ENCODE results near the gene UPK3A.
A peak's percentile ranks its signal among the peaks of the same experiment; 100 is the strongest.
"Not testable (repeated sequence)": the region's sequence is repeated elsewhere in the genome, so short reads cannot be mapped to it uniquely, and the experiment has no call there.

UPK3A gene

DNA sequence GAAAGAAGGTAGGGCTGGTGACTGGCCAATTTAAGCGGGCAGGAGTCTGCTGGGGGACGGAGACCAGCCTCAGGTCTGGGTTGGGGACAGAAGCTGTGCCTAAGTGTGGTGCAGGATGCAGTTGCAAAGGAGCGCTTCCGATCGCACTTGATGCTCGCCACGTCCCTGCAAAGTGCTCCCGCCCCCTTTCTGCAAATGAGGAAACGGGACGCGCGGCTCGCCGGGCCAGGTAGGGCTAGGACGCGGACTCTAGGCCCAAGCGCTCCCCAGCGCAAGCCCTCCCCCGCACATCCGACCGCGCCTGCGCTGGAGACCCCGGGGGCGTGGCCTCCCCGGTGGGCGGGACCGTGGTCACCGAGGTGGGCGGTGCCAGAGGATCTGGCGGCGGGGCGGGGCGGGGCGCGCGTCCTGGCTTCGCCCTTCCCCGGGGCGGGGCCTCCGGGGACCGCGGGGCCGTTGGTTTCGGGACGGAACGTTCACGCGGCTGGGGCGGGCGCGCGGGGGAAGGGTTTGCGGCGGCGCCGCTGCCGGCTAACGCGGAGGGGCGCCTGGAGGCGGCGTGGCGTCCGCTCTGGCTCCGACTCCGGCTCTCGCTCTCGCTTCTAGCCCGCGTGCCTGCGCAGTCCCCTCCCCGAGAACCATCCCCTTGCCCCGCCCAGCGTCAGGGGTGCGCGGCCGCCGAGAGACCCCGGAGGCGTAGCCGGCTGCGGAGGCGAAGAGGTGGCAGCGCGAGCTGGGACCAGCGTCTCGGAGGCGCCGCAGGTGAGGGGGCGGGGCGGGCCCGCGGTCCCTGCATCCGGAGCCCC lies 24.9 kb downstream of the UPK3A start, which contains the start of gene FAM118A:
Gene FAM118A, plus strand, starts transcription at position 513 of the 806 bp plus-strand sequence. CDS start 12,446 bp downstream, outside the sequence.
- peak; percentile 90 for DNase-seq (ENCODE audit: low spot score)

DNA sequence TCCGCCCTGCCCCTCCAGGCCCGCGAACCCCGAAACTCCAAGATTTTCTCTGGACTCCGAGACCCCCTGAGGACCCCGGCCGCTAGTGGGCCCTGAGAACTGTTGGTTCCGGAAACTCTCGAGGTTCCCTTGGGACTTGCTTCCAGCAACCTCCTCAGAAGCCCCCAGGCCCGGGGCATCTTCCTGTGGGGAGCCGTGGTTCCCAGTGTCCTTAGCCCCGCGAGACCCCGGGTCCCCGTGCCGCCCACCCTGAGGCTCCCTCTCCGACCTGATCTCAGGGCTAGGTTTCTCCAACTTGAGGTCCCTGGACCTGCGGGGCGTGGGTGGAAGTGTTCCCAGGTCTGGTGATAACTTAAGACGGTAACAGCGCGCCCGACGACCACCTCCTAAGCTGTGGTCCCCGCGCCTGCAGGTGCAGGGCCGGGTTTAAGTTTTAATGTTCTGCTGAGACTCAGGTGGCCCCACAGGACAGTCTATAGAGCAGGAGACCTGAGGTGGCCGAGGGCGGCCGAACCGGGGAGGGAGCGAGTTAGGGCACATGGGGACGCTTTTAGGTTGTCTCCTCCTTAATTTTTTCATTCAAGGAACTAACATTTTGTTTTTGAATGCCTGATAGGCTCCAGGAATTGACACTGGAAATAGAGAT lies 25.7 kb downstream of the UPK3A start:
- DNase-seq (ENCODE audit: low spot score) = no peak

DNA sequence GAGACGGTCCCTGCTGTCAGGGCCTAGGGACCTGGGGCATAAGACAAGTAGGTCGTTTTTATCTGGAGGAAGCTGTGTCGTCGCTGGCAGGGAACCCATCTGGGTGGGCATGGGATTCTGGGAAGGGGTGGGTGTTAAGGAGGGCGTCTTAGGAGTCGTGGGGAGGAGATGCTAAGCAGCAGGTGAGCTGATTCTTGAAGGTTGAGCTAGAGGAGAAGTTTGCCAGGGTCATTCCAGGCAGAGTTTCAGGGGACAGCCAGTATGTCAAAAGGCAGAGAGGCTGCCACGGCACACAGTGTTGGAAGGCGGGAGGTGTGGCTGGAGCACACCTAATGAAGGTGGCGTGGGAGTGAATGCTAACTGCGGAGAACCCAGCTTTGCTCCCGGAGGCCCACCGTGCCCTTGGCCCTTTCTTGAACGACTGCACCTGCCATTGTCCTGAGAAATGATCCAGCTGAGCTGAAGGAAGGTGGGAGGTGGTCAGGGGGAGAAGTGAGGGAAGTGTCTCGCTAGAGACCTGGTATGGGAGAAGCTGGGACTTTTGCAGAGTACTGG lies 26.3 kb downstream of the UPK3A start:
- no peak for DNase-seq (ENCODE audit: low spot score)

DNA sequence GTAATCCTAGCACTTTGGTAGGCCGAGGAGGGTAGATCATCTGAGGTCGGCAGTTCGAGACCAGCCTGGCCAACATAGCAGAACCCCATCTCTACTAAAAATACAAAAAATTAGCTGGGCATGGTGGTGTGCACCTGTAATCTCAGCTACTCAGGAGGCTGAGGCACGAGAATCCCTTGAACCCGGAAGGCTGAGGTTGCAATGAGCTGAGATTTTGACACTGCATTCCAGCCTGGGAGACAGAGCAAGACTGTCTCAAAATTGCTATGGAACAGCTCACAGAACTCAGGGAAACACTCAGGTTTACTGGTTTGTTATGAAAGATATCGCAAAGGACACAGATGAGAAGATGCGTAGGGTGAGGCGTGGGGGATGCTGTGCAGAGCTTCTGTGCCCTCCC lies 27.7 kb downstream of the UPK3A start:
- DNase-seq (ENCODE audit: low spot score) = no peak

DNA sequence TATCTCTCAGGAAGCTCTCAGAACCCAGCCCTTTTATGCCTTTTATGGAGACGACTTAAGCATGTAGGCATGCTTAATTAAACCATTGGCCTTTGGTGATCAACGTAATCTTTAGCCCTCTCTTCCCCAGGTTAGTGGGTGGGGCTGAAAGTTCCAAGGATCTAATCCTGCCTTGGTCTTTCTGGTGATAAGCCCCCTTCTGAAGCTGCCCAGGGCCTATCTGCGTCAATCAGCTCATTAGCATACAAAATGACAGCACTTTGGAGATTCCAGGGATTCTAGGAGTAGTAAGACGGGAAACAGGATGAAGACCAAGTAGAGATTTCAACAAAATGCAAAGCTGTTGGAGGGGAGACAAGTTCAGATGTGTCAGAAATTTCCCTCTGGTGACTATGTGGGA lies 28.1 kb downstream of the UPK3A start:
- DNase-seq (ENCODE audit: low spot score) = no peak

DNA sequence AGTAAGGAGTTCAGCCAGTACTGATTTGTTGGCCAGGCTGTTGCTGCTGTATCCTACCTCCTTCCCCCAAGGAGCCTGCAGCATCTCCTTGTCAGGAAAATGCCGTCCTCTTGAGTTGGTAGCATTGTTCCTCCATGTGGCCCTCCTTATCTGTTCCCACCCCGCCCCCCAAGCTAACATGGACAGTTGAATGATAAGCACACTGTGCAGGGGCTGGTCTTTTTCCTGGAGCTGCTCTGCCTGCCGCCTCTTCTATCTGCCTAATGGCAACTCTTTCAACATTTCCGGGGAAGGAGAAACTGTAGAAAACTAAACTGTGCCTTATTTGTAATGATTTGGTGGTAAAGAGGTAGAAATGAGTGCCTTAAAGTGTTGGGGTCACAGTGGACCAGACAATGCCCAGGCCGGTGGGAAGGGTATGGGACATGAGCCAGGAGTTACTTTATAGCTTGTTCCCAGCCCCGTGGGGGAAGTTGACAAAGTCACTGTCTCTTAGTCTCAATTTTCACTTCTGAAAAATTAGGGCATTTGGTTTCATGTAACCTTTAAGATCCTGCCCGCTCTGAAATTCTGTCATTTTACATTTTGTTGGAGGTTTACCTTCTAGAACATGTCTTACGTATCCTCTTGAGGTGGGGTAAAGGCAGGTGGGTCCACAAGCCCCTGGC lies 29.4 kb downstream of the UPK3A start:
- DNase-seq (ENCODE audit: low spot score) = peak; percentile 36

DNA sequence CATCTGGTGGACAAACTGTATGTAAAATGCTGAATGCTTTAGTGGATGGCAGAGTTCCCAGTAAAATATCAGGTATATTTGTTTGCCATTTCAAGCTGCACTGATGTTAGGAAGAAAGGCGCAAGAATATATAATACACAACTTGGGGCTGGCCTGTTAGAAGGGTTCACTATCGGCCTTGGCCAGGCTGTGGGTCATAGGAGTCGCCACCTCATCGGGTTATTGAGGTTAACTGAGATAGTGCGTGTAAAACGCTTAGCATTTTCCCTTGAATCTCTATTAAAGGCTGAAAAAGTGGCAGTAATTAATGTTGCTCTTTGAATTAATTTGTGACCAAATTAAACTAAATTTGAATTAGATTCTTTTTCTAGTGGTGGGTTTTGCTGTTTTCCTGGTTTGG lies 30.0 kb downstream of the UPK3A start:
- no peak for DNase-seq (ENCODE audit: low spot score)

DNA sequence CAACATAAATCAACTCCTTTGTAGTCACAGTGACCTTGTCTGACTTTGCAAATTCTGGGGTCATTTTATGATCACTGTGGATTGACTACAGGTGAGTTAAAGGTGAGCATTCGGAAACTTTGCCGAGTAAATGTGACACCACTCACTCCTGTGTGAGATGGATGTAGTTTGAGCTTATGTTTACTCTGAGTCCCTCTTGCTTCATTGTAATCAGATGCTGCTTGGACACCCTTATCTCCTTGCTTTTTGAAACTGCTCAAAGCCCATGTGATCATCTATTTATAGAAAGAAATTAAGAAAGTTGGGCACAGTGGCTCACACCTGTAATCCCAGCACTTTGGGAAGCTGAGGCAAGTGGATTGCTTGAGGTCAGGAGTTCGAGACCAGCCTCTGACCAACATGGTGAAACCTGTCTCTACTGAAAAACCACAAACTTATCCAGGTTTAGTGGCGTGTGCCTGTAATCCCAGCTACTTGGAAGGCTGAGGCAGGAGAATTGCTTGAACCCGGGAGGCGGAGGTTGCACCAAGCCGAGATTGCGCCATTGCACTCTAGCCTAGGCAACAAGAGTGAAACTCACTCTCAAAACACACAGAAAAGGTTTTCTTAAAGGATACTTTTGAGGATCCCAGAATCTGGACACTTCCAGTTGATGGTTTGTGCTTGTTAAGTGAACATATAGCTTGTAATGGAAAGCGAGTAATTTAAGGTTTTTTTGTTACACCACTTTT lies 32.2 kb downstream of the UPK3A start:
- DNase-seq (ENCODE audit: low spot score) = no peak

DNA sequence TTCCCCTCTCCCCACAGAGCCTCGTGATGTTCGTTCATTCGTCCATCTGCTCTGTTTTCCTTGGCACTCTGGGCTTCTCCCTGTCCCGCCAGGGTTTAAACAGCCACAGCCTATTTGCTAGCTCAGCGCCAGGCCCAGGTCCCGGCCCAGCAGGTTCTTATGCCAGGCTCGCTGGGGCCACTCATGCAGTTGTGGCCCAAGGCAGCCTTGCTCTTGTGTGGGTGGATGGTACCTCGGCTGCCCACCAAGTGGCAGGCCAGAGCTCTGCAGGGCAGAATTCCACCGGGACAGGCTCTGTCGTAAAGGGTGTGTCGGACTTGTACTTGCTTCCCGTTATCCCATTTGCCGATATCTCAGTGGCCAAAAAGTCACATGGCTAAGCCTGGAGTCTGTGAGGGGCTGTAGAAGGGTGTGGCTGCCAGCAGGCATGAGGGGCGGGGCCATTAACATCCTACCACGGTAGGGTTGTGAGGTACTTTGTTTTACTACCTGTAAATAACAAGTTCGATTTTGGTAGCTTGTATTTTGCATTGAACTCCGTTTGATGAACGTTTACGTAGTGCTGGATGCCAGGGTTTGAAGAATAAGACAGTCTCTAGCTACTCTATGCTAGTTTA lies 32.9 kb downstream of the UPK3A start:
- no peak for DNase-seq (ENCODE audit: low spot score)

DNA sequence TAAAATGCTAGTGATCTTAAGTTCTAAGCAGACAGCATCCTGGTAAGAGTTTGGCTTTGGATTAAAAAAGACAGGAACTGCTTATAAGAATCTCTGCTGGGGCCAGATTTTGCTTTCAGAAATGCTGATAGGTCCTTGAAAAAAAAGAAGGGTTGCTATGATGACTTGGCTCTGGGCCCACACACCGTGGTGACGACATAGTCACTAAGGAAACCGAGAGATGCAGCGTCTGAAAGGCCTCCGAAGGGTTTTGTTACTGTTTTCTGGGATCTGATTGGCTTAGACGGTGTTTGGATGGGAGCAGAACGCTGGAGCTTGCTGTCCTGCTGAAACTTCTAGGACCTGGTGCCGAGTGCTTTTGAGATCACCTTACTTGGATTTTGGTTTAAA lies 33.4 kb downstream of the UPK3A start:
- no peak for DNase-seq (ENCODE audit: low spot score)

DNA sequence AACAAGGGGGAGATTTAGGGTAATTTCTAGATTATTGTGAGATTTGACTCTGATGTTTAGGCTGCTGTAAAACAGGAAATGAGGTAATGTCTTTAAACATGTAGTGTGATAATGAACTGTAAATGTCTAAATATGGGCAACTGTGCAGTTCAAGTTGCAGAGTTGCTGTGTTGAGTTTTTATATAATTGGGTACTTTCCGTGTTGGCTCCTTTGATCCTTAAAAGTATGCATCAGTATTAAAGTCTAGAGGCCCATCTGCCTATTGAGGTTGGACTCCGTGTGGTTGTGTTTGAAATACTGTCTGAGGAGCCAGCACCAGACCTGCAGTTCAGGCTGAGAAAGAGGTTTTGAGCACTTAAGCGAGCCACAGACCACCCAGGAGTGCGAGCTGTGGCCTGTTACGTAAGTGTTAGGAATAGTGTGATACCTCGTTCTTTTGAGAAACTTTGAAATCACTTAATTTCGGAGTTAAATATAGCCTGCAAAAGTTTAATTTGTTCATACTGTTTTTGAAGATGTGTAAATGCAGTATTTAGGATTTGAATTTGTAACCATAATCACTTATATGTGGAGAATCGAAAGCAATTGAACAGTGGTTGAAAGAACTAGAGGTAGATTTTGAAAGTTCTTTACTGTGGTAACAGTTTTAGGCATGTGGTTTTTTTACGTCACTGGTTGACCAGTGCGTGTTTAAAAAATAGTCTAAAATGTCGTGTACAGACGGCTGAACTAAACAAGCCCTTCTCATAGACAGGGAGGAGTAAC lies 34.0 kb downstream of the UPK3A start:
- DNase-seq (ENCODE audit: low spot score) = no peak

DNA sequence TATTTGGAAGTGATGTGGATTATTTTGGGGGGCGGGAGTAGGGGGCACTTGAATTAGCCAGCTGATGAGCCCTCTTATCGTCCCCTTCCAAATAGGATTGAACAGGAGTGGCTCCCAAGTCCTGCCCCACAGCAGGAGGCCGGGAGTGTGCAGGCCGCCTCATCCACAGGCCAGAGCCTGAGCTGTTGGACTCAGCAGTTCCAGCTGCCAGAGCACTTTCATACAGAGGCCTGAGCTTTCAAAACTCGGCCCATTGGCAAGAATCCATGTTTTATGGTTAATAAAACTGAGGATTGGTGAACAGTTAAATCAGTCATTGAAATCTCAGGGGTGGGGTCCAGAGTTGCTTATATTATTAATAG lies 34.6 kb downstream of the UPK3A start:
- DNase-seq (ENCODE audit: low spot score) = no peak

DNA sequence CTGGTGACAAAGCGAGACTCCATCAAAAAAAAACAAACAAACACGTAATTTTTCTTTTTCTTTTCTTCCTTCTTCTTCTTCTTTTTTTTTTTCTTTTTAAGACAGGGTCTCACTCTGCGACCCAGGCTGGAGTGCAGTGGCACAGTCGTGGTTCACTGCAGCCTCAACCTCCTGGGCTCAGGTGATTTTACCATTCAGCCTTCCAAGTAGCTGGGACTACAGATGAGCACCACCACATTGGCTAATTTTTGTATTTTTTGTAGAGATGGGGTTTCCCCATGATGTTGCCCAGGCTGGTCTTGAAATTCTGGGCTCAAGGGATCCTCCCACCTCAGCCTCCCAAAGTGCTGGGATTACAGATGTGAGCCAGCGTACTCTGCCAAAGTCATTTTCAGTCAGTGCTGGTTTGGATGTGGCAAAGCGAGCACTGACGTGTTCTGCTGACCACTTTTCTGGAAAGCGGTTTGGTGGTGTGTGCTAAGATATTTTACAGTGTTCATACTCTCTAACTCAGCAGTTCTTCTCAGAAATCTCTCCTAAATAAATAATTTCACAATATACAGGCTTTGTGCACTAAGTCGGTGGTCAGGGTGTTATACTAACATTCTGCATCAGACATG lies 35.7 kb downstream of the UPK3A start:
- DNase-seq (ENCODE audit: low spot score) = no peak

DNA sequence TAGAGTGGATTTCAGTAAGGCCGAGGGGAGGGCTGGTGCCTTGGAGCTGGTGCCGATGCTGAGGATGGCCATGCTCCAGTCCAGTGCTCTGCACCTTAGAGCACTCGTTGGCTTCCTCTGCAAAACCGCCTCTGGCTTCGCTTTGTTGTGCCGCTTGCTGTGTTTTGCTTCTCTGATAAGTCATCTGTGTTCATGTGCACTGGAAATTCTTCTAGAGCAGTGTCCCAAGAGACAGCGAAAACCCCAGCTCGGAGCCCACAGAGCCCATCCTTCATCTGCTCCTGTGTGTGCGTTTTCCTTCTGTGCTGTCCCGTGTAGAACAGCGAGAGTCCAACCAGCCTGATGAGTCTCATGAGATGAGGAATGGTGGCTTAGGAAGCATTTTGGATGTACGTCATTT lies 37.1 kb downstream of the UPK3A start:
- no peak for DNase-seq (ENCODE audit: low spot score)

DNA sequence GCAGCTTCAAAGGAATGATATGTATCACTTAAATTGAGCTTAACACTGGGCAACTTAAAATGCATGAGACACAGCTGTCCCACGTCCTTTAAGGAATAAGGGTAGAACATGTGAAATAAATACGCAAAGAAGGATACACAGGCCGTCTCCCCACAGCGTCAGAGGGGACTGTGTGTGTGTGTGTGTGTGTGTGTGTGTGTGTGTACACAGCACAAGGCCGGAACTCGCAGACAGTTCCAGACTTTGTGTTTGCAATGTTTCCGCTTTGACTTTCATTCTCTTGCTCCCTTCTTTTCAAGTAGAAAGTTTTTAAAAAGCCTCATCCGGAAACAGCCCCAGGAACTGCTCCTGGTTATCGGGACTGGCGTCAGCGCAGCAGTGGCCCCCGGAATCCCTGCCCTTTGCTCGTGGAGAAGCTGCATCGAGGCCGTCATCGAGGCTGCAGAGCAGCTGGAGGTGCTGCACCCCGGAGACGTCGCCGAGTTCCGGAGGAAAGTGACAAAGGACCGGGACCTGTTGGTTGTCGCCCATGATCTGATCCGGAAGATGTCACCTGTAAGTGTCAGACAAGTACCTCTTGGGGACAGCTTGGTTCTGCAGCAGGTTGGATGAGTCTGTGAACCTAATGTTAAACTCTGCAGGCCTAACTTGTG lies 38.2 kb downstream of the UPK3A start:
- DNase-seq (ENCODE audit: low spot score) = no peak

DNA sequence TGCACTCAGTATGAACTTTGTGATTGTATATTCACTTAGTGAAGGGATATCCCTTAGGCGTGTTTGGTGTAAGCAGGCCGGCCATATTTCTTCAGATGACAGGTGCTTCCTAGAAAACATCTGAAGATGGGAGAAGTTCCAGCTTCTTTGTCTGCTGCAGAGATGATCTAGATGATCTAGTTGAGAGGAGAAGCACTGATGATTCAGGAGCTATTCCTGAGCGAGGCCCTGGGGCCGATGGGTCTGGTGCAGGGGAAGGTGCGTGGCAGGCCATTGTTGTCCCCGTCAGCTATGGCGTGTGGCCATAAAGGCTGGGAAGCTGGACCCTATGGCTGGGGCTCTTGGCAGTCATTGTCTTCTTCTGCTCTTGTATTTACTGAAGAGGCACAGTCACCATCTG lies 38.9 kb downstream of the UPK3A start:
- DNase-seq (ENCODE audit: low spot score) = no peak

DNA sequence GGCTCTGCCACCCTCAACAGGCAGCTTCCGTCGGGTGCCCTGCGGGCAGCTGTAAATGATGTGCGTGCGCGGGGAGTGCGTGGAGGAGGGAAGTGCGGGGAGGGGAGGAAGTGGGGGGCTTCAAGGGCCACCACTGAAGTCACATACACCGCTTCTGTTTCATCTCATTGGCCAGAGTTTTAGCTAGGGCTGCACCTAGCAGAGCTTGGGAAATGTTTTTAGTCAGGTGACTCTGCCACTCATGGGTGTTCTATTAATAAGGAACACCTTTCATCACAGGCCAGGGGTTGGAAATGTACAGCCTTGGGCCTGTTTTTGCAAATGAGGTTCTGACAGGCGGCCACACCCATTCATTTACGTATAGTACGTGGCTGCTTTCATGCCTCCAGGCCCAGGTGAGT lies 39.6 kb downstream of the UPK3A start:
- no peak for DNase-seq (ENCODE audit: low spot score)

DNA sequence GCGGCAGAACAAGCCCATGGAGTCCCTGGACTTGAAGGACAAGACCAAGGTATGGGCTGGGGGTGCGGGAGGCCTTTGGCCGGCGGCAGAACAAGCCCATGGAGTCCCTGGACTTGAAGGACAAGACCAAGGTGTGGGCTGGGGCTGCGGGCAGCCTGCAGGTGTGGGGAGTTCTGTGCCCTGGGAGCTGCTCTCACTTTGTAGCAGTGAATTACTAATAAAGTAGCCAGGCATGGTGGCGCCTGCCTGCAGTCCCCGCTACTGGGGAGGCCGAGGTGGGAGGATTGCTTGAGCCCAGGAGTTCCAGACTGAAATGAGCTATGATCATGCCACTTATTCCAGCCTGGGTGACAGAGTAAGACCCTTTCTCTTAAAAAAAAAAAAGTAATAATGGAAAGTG lies 43.5 kb downstream of the UPK3A start:
- DNase-seq (ENCODE audit: low spot score) = not testable (repeated sequence)

DNA sequence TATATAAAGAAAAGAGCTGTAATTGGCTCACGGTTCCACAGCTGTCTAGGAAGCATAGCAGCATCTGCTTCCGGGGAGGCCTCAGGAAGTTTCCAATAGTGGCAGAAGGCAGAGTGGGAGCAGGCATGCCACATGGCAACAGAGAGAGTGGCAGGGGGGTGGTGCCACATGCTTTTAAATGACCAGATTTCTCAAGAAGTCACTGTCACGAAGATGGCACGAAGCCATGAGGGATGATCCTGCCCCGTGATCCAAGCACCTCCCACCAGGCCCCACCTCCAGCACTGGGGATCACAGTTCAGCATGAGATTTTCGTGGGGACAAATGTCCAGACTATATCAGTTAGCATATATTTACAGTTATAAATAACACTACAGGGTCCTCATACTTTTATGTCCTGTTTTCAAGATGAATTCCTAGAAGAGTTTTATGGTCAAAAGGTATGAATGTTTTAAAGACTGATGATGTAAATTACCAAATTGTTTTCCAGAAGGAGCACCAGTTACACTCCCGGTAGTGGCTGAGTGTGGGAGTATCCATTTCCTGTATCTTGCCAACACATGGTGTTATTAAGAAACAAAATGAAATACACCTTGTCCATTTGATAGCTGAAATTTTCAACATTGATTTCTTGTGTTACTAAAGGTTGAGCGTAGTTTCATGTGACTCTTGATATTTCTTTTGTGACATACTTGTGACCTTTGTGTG lies 44.2 kb downstream of the UPK3A start:
- DNase-seq (ENCODE audit: low spot score) = no peak

All from SK-N-DZ (cell line).